Measurements from ENCODE around the gene NCKAP1. TPM values are rescaled to one million over a fixed set of nuclear protein-coding genes. Genes with fewer than 3 reads are reported as not detected.

The NCKAP1 gene
- total RNA-seq, 1 experiment from 2014 or later, result 162 TPM

DNA sequence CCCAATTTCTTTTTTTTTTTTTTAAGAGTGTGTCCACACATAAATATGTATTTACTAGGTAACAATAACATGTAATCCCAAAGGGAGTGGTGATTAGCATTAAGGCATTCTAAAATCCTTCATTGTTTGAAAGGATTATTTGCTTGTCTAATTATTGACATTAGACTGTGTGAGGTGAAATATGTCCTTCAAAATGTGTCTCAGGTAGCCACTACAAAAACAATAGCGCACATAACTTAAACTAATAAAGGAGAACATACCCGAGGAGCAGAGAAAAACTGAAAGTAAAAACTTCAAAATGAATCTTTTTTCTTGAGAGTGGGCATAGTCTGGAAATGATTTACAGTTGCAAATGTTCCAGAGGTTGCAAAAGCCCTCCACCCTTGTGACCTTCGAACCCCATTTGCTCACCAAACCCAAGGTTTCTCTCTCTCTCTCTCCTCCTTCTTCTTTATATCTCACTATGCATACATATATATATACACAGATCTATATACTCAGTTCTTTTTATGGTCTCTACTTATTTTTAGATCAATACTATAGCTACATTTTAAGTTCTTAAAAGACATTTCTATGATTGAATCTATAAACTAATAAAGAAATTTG lies 147.4 kb downstream of the NCKAP1 start:
- Mint-ChIP-seq H3K27me3 (ENCODE audit: insufficient read depth, unreplicated experiment) (no peaks in the 10 kb centered on the region), H3K36me3 (ENCODE audit: insufficient read depth, unreplicated experiment) (no peaks in the 10 kb centered on the region), H3K4me3 (ENCODE audit: unreplicated experiment) (peak overlapping the region; percentile 65), H3K4me1 (ENCODE audit: low read depth, unreplicated experiment) (peaks cover 22% of the 10 kb centered on the region), H3K9me3 (ENCODE audit: unreplicated experiment) (no peaks in the 10 kb centered on the region), H3K27ac (ENCODE audit: unreplicated experiment) (peak overlapping the region; percentile 85)
- DNase-seq, result peak; percentile 61 to 67
- ChIA-PET CTCF (no interaction called here), POLR2A (no interaction called here)
- Histone ChIP-seq H3K4me3 (ENCODE audit: low read depth, low read length) (peak overlapping the region; percentile 16; the same call in 1 of the 2 replicates), H3K9me3 (0 out of 2 replicates have a peak, but pooled peaks cover 7% of the 10 kb centered on the region), H3K4me1 (peaks cover 26% of the 10 kb centered on the region), H3K36me3 (ENCODE audit: control insufficient read depth, insufficient read depth, low read length) (no peaks in the 10 kb centered on the region), H3K27me3 (replicated peaks; ENCODE audit: control insufficient read depth, insufficient read depth, low read length) (no peaks in the 10 kb centered on the region)
- no TSS peak for BruUV-seq (replicated peaks)
- TF ChIP-seq, protein P1, sequence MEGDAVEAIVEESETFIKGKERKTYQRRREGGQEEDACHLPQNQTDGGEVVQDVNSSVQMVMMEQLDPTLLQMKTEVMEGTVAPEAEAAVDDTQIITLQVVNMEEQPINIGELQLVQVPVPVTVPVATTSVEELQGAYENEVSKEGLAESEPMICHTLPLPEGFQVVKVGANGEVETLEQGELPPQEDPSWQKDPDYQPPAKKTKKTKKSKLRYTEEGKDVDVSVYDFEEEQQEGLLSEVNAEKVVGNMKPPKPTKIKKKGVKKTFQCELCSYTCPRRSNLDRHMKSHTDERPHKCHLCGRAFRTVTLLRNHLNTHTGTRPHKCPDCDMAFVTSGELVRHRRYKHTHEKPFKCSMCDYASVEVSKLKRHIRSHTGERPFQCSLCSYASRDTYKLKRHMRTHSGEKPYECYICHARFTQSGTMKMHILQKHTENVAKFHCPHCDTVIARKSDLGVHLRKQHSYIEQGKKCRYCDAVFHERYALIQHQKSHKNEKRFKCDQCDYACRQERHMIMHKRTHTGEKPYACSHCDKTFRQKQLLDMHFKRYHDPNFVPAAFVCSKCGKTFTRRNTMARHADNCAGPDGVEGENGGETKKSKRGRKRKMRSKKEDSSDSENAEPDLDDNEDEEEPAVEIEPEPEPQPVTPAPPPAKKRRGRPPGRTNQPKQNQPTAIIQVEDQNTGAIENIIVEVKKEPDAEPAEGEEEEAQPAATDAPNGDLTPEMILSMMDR (IDR thresholded peaks at IDR 0.05; ENCODE audit: insufficient read depth in 1 of 2, low read depth in 1 of 2, low read length in 1 of 2, severe bottlenecking in 1 of 2, unreplicated experiment in 1 of 2), result no peak
- intact Hi-C loops (cut with micrococcal nuclease; ENCODE audit: unreplicated experiment), result loop anchor here (1.0 kb wide), 1 partner anchor 9 kb away; no protein-coding TSS in a partner anchor

DNA sequence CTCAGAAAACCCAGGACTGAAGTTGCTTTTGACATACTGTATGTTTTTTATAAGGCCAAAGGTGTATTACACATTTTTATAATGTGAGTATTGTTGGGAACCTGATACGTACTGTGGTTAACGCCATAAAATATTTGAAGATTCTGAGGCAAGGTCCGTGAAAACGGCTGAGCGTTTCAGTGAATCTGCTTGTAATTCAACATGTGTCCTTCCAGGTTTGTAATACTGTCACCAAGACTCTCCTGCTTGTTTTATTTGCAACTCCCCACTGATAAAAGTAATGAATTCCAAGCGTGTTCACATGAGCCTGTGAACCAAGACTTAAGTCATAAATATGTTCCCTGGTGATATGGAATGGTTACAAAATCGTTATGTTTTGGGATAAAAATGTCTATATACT lies 148.0 kb downstream of the NCKAP1 start:
- Mint-ChIP-seq H3K27me3 (ENCODE audit: insufficient read depth, unreplicated experiment) (no peaks in the 10 kb centered on the region), H3K9me3 (ENCODE audit: unreplicated experiment) (no peaks in the 10 kb centered on the region), H3K36me3 (ENCODE audit: insufficient read depth, unreplicated experiment) (no peaks in the 10 kb centered on the region), H3K4me1 (ENCODE audit: low read depth, unreplicated experiment) (peaks cover 22% of the 10 kb centered on the region), H3K4me3 (ENCODE audit: unreplicated experiment) (peak overlapping the region; percentile 65), H3K27ac (ENCODE audit: unreplicated experiment) (peak overlapping the region; percentile 85)
- Histone ChIP-seq H3K36me3 (ENCODE audit: control insufficient read depth, insufficient read depth, low read length) (no peaks in the 10 kb centered on the region), H3K4me3 (ENCODE audit: low read depth, low read length) (no peak overlapping the region), H3K4me1 (peaks cover 26% of the 10 kb centered on the region), H3K27me3 (replicated peaks; ENCODE audit: control insufficient read depth, insufficient read depth, low read length) (no peaks in the 10 kb centered on the region), H3K9me3 (0 out of 2 replicates have a peak, but pooled peaks cover 7% of the 10 kb centered on the region)
- intact Hi-C loops (cut with micrococcal nuclease; ENCODE audit: unreplicated experiment), result no loop called here
- DNase-seq, result no peak
- CTCF ChIA-PET, result no interaction called here
- TF ChIP-seq, protein P1 (IDR thresholded peaks at IDR 0.05; ENCODE audit: insufficient read depth in 1 of 2, low read depth in 1 of 2, low read length in 1 of 2, severe bottlenecking in 1 of 2, unreplicated experiment in 1 of 2), result no peak
- POLR2A ChIA-PET, result no interaction called here
- BruUV-seq (replicated peaks), result no TSS peak

DNA sequence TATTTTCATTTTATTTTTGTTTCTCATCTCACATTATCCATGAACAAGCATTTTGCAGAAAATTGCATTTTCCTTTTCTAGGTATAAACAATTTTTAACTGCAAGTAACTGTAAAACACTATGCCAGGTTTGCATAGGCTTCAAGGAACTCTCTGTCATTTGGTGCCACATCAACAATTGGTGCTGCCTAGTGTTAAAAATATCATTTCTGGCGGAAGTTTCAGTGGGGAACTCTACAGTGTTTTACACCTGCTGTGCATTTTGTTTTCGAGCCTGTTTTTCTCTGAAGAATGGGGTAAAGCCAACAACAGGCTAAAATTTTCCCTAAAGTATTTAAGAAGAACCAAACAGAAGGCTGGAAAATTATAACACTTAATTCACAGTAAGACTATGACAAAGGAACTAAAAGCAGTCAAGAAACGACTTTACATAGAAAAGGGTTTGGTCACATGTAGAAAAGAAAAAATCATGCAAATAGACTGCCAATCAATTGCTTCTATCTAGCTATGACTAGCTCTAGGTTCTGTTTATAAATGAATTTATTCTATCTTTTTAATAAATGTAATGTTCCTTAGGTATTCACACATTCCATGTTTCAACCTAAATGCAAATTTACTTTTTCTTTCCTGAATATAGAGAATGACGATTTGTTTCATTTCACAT lies 150.4 kb downstream of the NCKAP1 start:
- no TSS peak for BruUV-seq (replicated peaks)
- Histone ChIP-seq H3K36me3 (ENCODE audit: control insufficient read depth, insufficient read depth, low read length) (no peaks in the 10 kb centered on the region), H3K27me3 (replicated peaks; ENCODE audit: control insufficient read depth, insufficient read depth, low read length) (no peaks in the 10 kb centered on the region), H3K4me1 (peaks cover 26% of the 10 kb centered on the region), H3K4me3 (ENCODE audit: low read depth, low read length) (no peak overlapping the region), H3K9me3 (no peaks in the 10 kb centered on the region)
- Mint-ChIP-seq H3K27me3 (ENCODE audit: insufficient read depth, unreplicated experiment) (no peaks in the 10 kb centered on the region), H3K9me3 (ENCODE audit: unreplicated experiment) (no peaks in the 10 kb centered on the region), H3K4me1 (ENCODE audit: low read depth, unreplicated experiment) (peaks cover 22% of the 10 kb centered on the region), H3K36me3 (ENCODE audit: insufficient read depth, unreplicated experiment) (no peaks in the 10 kb centered on the region), H3K4me3 (ENCODE audit: unreplicated experiment) (no peak overlapping the region), H3K27ac (ENCODE audit: unreplicated experiment) (peak overlapping the region; percentile 53)
- intact Hi-C loops (cut with micrococcal nuclease; ENCODE audit: unreplicated experiment), result no loop called here
- TF ChIP-seq, protein P1 (IDR thresholded peaks at IDR 0.05; ENCODE audit: insufficient read depth in 1 of 2, low read depth in 1 of 2, low read length in 1 of 2, severe bottlenecking in 1 of 2, unreplicated experiment in 1 of 2), result no peak
- no peak for DNase-seq
- CTCF ChIA-PET, result no interaction called here
- POLR2A ChIA-PET, result no interaction called here

All from Caco-2 (cell line).